GM12878 (cell line): ENCODE results near the gene VEGFA. TPM values are rescaled to one million over a fixed set of nuclear protein-coding genes. Genes with fewer than 3 reads are reported as not detected.

Experiments
- ATF3 ChIP-seq: IDR thresholded peaks from 2 replicates; pipeline ENCODE4 v1.6.1; 2011; ENCODE audit warnings: low read depth, mild to moderate bottlenecking, low read length, moderate library complexity, borderline replicate concordance; ENCODE audit errors: extremely low read depth
- BRCA1 ChIP-seq: IDR thresholded peaks from 2 replicates; pipeline ENCODE4 v1.6.1; 2011; ENCODE audit warnings: low read depth, low read length, improper control_type of control experiment
- CEBPB ChIP-seq, 2 experiments: fragments of 150-350 bp in 1 of 2; IDR thresholded peaks; 2 replicates each; pipeline ENCODE4 v1.6.1; 2012 to 2014; ENCODE audit warnings: low read depth in 2 of 2, low read length in 2 of 2, borderline replicate concordance in 1 of 2, inconsistent platforms in 1 of 2
- HDAC2 ChIP-seq: fragments of 200-600 bp; sonication (generic); IDR thresholded peaks from 2 replicates; pipeline ENCODE4 v1.6.1; 2017
- JUNB ChIP-seq: IDR thresholded peaks from 2 replicates; pipeline ENCODE4 v1.6.1; 2016; ENCODE audit warnings: antibody characterized with exemption, mild to moderate bottlenecking
- MEF2A ChIP-seq: IDR thresholded peaks from 2 replicates; pipeline ENCODE4 v1.6.1; 2011; ENCODE audit warnings: low read depth, mild to moderate bottlenecking, low read length, moderate library complexity; ENCODE audit not compliant: insufficient read depth
- MEF2B ChIP-seq: fragments of 450-650 bp; IDR thresholded peaks from 2 replicates; pipeline ENCODE4 v1.6.1; 2018; ENCODE audit warnings: mild to moderate bottlenecking, moderate library complexity; ENCODE audit not compliant: partially characterized antibody, poor library complexity, severe bottlenecking
- MTA2 ChIP-seq: fragments of 450-650 bp; IDR thresholded peaks from 2 replicates; pipeline ENCODE4 v1.6.1; 2016; ENCODE audit warnings: low read depth, mild to moderate bottlenecking, moderate library complexity
- MXI1 ChIP-seq: fragments of 150-350 bp; IDR thresholded peaks from 2 replicates; pipeline ENCODE4 v1.6.1; 2011; ENCODE audit warnings: low read depth, mild to moderate bottlenecking, inconsistent platforms, low read length, improper control_type of control experiment
- NFXL1 ChIP-seq: fragments of 450-650 bp; IDR thresholded peaks from 2 replicates; pipeline ENCODE4 v1.6.1; 2017; ENCODE audit warnings: antibody characterized with exemption, mild to moderate bottlenecking, borderline replicate concordance
- NFYB ChIP-seq: IDR thresholded peaks from 2 replicates; pipeline ENCODE4 v1.6.1; 2011; ENCODE audit warnings: low read depth, mild to moderate bottlenecking, low read length, improper control_type of control experiment, moderate library complexity; ENCODE audit not compliant: insufficient read depth
- POLR2AphosphoS2 ChIP-seq: IDR thresholded peaks from 2 replicates; pipeline ENCODE4 v1.6.1; 2011; ENCODE audit warnings: low read depth, mild to moderate bottlenecking, low read length, improper control_type of control experiment, moderate library complexity
- POU2F2 ChIP-seq: IDR thresholded peaks from 3 replicates; pipeline ENCODE4 v1.6.1; 2011; ENCODE audit warnings: low read depth, mild to moderate bottlenecking, low read length, borderline replicate concordance
- RCOR1 ChIP-seq: conservative IDR thresholded peaks from 2 replicates; pipeline ENCODE4 v1.6.1; 2012; ENCODE audit warnings: low read depth, low read length, improper control_type of control experiment
- SIN3A ChIP-seq: IDR thresholded peaks from 2 replicates; pipeline ENCODE4 v1.6.1; 2012; ENCODE audit warnings: low read depth, low read length, improper control_type of control experiment
- SMARCA5 ChIP-seq: fragments of 450-650 bp; IDR thresholded peaks from 2 replicates; pipeline ENCODE4 v1.6.1; 2017; ENCODE audit warnings: mild to moderate bottlenecking
- SRF ChIP-seq, 2 experiments: IDR thresholded peaks; 2 replicates each; pipeline ENCODE4 v1.6.1; 2011; ENCODE audit warnings: low read depth in 2 of 2, low read length in 2 of 2, mild to moderate bottlenecking in 1 of 2, moderate library complexity in 1 of 2
- TCF12 ChIP-seq: IDR thresholded peaks from 2 replicates; pipeline ENCODE4 v1.6.1; 2011; ENCODE audit warnings: low read depth, mild to moderate bottlenecking, low read length
- USF1 ChIP-seq: IDR thresholded peaks from 2 replicates; pipeline ENCODE4 v1.6.1; 2011; ENCODE audit warnings: borderline replicate concordance, low read depth, mild to moderate bottlenecking, moderate library complexity, mixed read lengths, low read length; ENCODE audit not compliant: insufficient read depth; ENCODE audit errors: extremely low read length
- ZBED1 ChIP-seq: IDR thresholded peaks from 2 replicates; pipeline ENCODE4 v1.6.1; 2016; ENCODE audit warnings: borderline replicate concordance
- polyA plus RNA-seq, 11 experiments: library from polyadenylated mRNA; depleted of rRNA in 4 of 11; unstranded in 6 of 11; stranded (reverse) in 5 of 11; fragments of >200 nt; fragmentation: Nextera tagmentation in 4 of 11; fragmentation: Illumina TruSeq in 1 of 11; extraction: Ambion mirVana in 4 of 11; extraction: Trizol in 1 of 11; gene quantifications; 1 replicate in 1 of 11; 2 replicates in 10 of 11; pipeline versions ENCODE4 v1.2.1 to v1.2.3, GENCODE V29; 2011 to 2016; ENCODE audit warnings: inconsistent platforms in 2 of 11, missing spikeins in 2 of 11, low read depth in 1 of 11
- total RNA-seq, 4 experiments: library from RNA; depleted of rRNA in 3 of 4; stranded (reverse); fragments of >200 nt in 3 of 4; fragmentation: Illumina TruSeq in 1 of 4; extraction: Trizol in 1 of 4; gene quantifications; 2 replicates each; pipeline versions ENCODE4 v1.2.1 to v1.2.3, GENCODE V29; 2013 to 2021
- TF ChIP-seq, protein P1 (sequence below): fragments of 450-650 bp; IDR thresholded peaks from 2 replicates; pipeline ENCODE4 v1.6.1; 2018; ENCODE audit warnings: borderline replicate concordance, mild to moderate bottlenecking; ENCODE audit not compliant: partially characterized antibody
- TF ChIP-seq, protein P2 (sequence below): fragments of 450-650 bp; IDR thresholded peaks from 2 replicates; pipeline ENCODE4 v1.6.1; 2017; ENCODE audit warnings: mild to moderate bottlenecking

VEGFA gene
- total and polyA plus RNA-seq, 10 of the 15 experiments (the other 5 are each of a cell fraction or from before 2014, with no cell fraction given): 0.96 to 140 (median 16.9) TPM

DNA sequence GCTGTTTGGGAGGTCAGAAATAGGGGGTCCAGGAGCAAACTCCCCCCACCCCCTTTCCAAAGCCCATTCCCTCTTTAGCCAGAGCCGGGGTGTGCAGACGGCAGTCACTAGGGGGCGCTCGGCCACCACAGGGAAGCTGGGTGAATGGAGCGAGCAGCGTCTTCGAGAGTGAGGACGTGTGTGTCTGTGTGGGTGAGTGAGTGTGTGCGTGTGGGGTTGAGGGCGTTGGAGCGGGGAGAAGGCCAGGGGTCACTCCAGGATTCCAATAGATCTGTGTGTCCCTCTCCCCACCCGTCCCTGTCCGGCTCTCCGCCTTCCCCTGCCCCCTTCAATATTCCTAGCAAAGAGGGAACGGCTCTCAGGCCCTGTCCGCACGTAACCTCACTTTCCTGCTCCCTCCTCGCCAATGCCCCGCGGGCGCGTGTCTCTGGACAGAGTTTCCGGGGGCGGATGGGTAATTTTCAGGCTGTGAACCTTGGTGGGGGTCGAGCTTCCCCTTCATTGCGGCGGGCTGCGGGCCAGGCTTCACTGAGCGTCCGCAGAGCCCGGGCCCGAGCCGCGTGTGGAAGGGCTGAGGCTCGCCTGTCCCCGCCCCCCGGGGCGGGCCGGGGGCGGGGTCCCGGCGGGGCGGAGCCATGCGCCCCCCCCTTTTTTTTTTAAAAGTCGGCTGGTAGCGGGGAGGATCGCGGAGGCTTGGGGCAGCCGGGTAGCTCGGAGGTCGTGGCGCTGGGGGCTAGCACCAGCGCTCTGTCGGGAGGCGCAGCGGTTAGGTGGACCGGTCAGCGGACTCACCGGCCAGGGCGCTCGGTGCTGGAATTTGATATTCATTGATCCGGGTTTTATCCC is at the start of gene VEGFA (continued):
- TF ChIP-seq, protein P1, sequence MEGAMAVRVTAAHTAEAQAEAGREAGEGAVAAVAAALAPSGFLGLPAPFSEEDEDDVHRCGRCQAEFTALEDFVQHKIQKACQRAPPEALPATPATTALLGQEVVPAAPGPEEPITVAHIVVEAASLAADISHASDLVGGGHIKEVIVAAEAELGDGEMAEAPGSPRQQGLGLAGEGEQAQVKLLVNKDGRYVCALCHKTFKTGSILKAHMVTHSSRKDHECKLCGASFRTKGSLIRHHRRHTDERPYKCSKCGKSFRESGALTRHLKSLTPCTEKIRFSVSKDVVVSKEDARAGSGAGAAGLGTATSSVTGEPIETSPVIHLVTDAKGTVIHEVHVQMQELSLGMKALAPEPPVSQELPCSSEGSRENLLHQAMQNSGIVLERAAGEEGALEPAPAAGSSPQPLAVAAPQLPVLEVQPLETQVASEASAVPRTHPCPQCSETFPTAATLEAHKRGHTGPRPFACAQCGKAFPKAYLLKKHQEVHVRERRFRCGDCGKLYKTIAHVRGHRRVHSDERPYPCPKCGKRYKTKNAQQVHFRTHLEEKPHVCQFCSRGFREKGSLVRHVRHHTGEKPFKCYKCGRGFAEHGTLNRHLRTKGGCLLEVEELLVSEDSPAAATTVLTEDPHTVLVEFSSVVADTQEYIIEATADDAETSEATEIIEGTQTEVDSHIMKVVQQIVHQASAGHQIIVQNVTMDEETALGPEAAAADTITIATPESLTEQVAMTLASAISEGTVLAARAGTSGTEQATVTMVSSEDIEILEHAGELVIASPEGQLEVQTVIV: no peak
- no peak for TF ChIP-seq RCOR1
- no peak for TF ChIP-seq ZBED1
- TF ChIP-seq MXI1: peak; percentile 48
- no peak for TF ChIP-seq MEF2A
- no peak for TF ChIP-seq SRF (IDR thresholded peaks at IDR 0.05; ENCODE audit: low read depth in 2 of 2, low read length in 2 of 2)
- peak; percentile 88 for TF ChIP-seq POLR2AphosphoS2
- no peak for TF ChIP-seq USF1
- peak; percentile 88 for TF ChIP-seq SMARCA5
- TF ChIP-seq POU2F2: peak; percentile 66; the same call in 1 of the 3 replicates
- TF ChIP-seq NFXL1: no peak
- peak; percentile 38 for TF ChIP-seq MEF2B
- TF ChIP-seq JUNB: no peak
- no peak for TF ChIP-seq HDAC2
- no peak for TF ChIP-seq CEBPB (IDR thresholded peaks at IDR 0.05; ENCODE audit: borderline replicate concordance in 1 of 2, low read depth in 2 of 2, low read length in 2 of 2)
- TF ChIP-seq BRCA1: no peak
- peak; percentile 71 for TF ChIP-seq SIN3A
- TF ChIP-seq, protein P2, sequence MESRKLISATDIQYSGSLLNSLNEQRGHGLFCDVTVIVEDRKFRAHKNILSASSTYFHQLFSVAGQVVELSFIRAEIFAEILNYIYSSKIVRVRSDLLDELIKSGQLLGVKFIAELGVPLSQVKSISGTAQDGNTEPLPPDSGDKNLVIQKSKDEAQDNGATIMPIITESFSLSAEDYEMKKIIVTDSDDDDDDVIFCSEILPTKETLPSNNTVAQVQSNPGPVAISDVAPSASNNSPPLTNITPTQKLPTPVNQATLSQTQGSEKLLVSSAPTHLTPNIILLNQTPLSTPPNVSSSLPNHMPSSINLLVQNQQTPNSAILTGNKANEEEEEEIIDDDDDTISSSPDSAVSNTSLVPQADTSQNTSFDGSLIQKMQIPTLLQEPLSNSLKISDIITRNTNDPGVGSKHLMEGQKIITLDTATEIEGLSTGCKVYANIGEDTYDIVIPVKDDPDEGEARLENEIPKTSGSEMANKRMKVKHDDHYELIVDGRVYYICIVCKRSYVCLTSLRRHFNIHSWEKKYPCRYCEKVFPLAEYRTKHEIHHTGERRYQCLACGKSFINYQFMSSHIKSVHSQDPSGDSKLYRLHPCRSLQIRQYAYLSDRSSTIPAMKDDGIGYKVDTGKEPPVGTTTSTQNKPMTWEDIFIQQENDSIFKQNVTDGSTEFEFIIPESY: no peak
- no peak for TF ChIP-seq NFYB
- TF ChIP-seq TCF12: 0 out of 2 replicates have a peak, but pooled peaks have one; percentile 22
- no peak for TF ChIP-seq ATF3
- TF ChIP-seq MTA2: peak; percentile 43; the same call in 1 of the 2 replicates
